Measurements from ENCODE around the gene NFKB1. TPM values are rescaled to one million over a fixed set of nuclear protein-coding genes. Genes with fewer than 3 reads are reported as not detected.
"Not testable (repeated sequence)": the region's sequence is repeated elsewhere in the genome, so short reads cannot be mapped to it uniquely, and the experiment has no call there.

Gene NFKB1
- total and polyA plus RNA-seq, 2 donors: 26.0 to 42.6 TPM

- Histone ChIP-seq H3K4me1 (ENCODE audit: control insufficient read depth in 2 of 2, insufficient read depth in 2 of 2, low read length in 2 of 2) (peaks cover 8 to 35% of the 10 kb centered on the region in 2 donors), H3K4me3 (ENCODE audit: low read length in 2 of 2) (no peak overlapping the region), H3K27ac (ENCODE audit: low read depth in 1 of 2, low read length in 1 of 2) (no peak overlapping the region), H3K9me3 (ENCODE audit: control insufficient read depth in 2 of 2, insufficient read depth in 1 of 2, low read length in 1 of 2) (no peaks in the 10 kb centered on the region), H3K27me3 (ENCODE audit: control insufficient read depth in 2 of 2, insufficient read depth in 1 of 2, low read length in 1 of 2) (no peaks in the 10 kb centered on the region), H3K36me3 (ENCODE audit: control insufficient read depth in 2 of 2, insufficient read depth in 2 of 2, low read length in 1 of 2) (peaks cover 13 to 64% of the 10 kb centered on the region in 2 donors)
- WGBS: 97% methylated on average over 3 of the region's 3 CpGs
- no peak for DNase-seq (ENCODE audit: low read depth in 6 of 9, low spot score in 9 of 9)
Observed at GRCh38 chr4:102610476-102610875, 109.3 kb downstream of the NFKB1 start.

GRCh38 chr4:102612210-102612609, 111.1 kb downstream of the NFKB1 start:
- H3K9me3 ChIP-seq (ENCODE audit: control insufficient read depth in 2 of 2, insufficient read depth in 1 of 2, low read length in 1 of 2): no peaks in the 10 kb centered on the region
- H3K27ac ChIP-seq (ENCODE audit: low read depth in 1 of 2, low read length in 1 of 2): peak overlapping the region; percentile 75 to 94
- no peak overlapping the region for H3K4me3 ChIP-seq (ENCODE audit: low read length in 2 of 2)
- H3K36me3 ChIP-seq (ENCODE audit: control insufficient read depth in 2 of 2, insufficient read depth in 2 of 2, low read length in 1 of 2): peaks cover 13 to 63% of the 10 kb centered on the region in 2 donors
- peaks cover 8 to 44% of the 10 kb centered on the region in 2 donors for H3K4me1 ChIP-seq (ENCODE audit: control insufficient read depth in 2 of 2, insufficient read depth in 2 of 2, low read length in 2 of 2)
- 96% methylated on average over 2 of the region's 2 CpGs for WGBS
- no peaks in the 10 kb centered on the region for H3K27me3 ChIP-seq (ENCODE audit: control insufficient read depth in 2 of 2, insufficient read depth in 1 of 2, low read length in 1 of 2)
- DNase-seq (ENCODE audit: low read depth in 6 of 9, low spot score in 9 of 9): no peak

GRCh38 chr4:102612824-102613366, 111.7 kb downstream of the NFKB1 start:
- Histone ChIP-seq H3K36me3 (ENCODE audit: control insufficient read depth in 2 of 2, insufficient read depth in 2 of 2, low read length in 1 of 2) (peaks cover 13 to 57% of the 10 kb centered on the region in 2 donors), H3K27ac (ENCODE audit: low read depth in 1 of 2, low read length in 1 of 2) (peak overlapping the region; percentile 75 to 94), H3K4me1 (ENCODE audit: control insufficient read depth in 2 of 2, insufficient read depth in 2 of 2, low read length in 2 of 2) (peaks cover 8 to 44% of the 10 kb centered on the region in 2 donors), H3K27me3 (ENCODE audit: control insufficient read depth in 2 of 2, insufficient read depth in 1 of 2, low read length in 1 of 2) (no peaks in the 10 kb centered on the region), H3K9me3 (ENCODE audit: control insufficient read depth in 2 of 2, insufficient read depth in 1 of 2, low read length in 1 of 2) (no peaks in the 10 kb centered on the region), H3K4me3 (ENCODE audit: low read length in 2 of 2) (no peak overlapping the region)
- DNase-seq (ENCODE audit: low read depth in 6 of 9, low spot score in 9 of 9): peak in 5 of 9 donors; percentile 45 to 82 (median 50)
- WGBS: 12% methylated on average over 11 of the region's 11 CpGs

- WGBS: 97% methylated on average over 9 of the region's 9 CpGs
- Histone ChIP-seq H3K27ac (ENCODE audit: low read depth in 1 of 2, low read length in 1 of 2) (peak overlapping the region in 1 of 2 donors; percentile 10), H3K27me3 (ENCODE audit: control insufficient read depth in 2 of 2, insufficient read depth in 1 of 2, low read length in 1 of 2) (no peaks in the 10 kb centered on the region), H3K4me1 (ENCODE audit: control insufficient read depth in 2 of 2, insufficient read depth in 2 of 2, low read length in 2 of 2) (peaks cover 8 to 44% of the 10 kb centered on the region in 2 donors), H3K9me3 (ENCODE audit: control insufficient read depth in 2 of 2, insufficient read depth in 1 of 2, low read length in 1 of 2) (no peaks in the 10 kb centered on the region), H3K4me3 (ENCODE audit: low read length in 2 of 2) (no peak overlapping the region), H3K36me3 (ENCODE audit: control insufficient read depth in 2 of 2, insufficient read depth in 2 of 2, low read length in 1 of 2) (peaks cover 13 to 44% of the 10 kb centered on the region in 2 donors)
- no peak for DNase-seq (ENCODE audit: low read depth in 6 of 9, low spot score in 9 of 9)
Observed at GRCh38 chr4:102614801-102615200, 113.6 kb downstream of the NFKB1 start.

- H3K36me3 ChIP-seq (ENCODE audit: control insufficient read depth in 2 of 2, insufficient read depth in 2 of 2, low read length in 1 of 2): peaks cover 10 to 31% of the 10 kb centered on the region in 2 donors
- DNase-seq (ENCODE audit: low read depth in 6 of 9, low spot score in 9 of 9): peak in 4 of 9 donors; percentile 39 to 81 (median 61)
- no peaks in the 10 kb centered on the region for H3K27me3 ChIP-seq (ENCODE audit: control insufficient read depth in 2 of 2, insufficient read depth in 1 of 2, low read length in 1 of 2)
- WGBS: 61% methylated on average over 9 of the region's 9 CpGs
- no peak overlapping the region for H3K4me3 ChIP-seq (ENCODE audit: low read length in 2 of 2)
- peak overlapping the region in 1 of 2 donors; percentile 34 for H3K27ac ChIP-seq (ENCODE audit: low read depth in 1 of 2, low read length in 1 of 2)
- peaks cover 8 to 40% of the 10 kb centered on the region in 2 donors for H3K4me1 ChIP-seq (ENCODE audit: control insufficient read depth in 2 of 2, insufficient read depth in 2 of 2, low read length in 2 of 2)
- no peaks in the 10 kb centered on the region for H3K9me3 ChIP-seq (ENCODE audit: control insufficient read depth in 2 of 2, insufficient read depth in 1 of 2, low read length in 1 of 2)
Observed at GRCh38 chr4:102616636-102617035, 115.5 kb downstream of the NFKB1 start.

- 72% methylated on average over 9 of the region's 9 CpGs for WGBS
Observed at GRCh38 chr4:102619021-102619420, 117.9 kb downstream of the NFKB1 start.

GRCh38 chr4:102619776-102620631, 118.8 kb downstream of the NFKB1 start:
- not testable (repeated sequence) for H3K27me3 ChIP-seq (ENCODE audit: control insufficient read depth in 2 of 2, insufficient read depth in 1 of 2, low read length in 1 of 2); H3K36me3 ChIP-seq (ENCODE audit: control insufficient read depth in 2 of 2, insufficient read depth in 2 of 2, low read length in 1 of 2); DNase-seq (ENCODE audit: low read depth in 6 of 9, low spot score in 9 of 9); H3K27ac ChIP-seq (ENCODE audit: low read depth in 1 of 2, low read length in 1 of 2); H3K4me3 ChIP-seq (ENCODE audit: low read length in 2 of 2); H3K9me3 ChIP-seq (ENCODE audit: control insufficient read depth in 2 of 2, insufficient read depth in 1 of 2, low read length in 1 of 2)
- 93% methylated on average over 4 of the region's 4 CpGs for WGBS
- peaks cover 0 to 27% of the 10 kb centered on the region in 2 donors for H3K4me1 ChIP-seq (ENCODE audit: control insufficient read depth in 2 of 2, insufficient read depth in 2 of 2, low read length in 2 of 2)

More at GRCh38 chr4:102619021-102619420, 117.9 kb downstream of the NFKB1 start:
- H3K27ac ChIP-seq (ENCODE audit: low read depth in 1 of 2, low read length in 1 of 2); H3K4me3 ChIP-seq (ENCODE audit: low read length in 2 of 2); H3K27me3 ChIP-seq (ENCODE audit: control insufficient read depth in 2 of 2, insufficient read depth in 1 of 2, low read length in 1 of 2); DNase-seq (ENCODE audit: low read depth in 6 of 9, low spot score in 9 of 9); H3K9me3 ChIP-seq (ENCODE audit: control insufficient read depth in 2 of 2, insufficient read depth in 1 of 2, low read length in 1 of 2): not testable (repeated sequence)
- Histone ChIP-seq H3K4me1 (ENCODE audit: control insufficient read depth in 2 of 2, insufficient read depth in 2 of 2, low read length in 2 of 2) (peaks cover 0 to 27% of the 10 kb centered on the region in 2 donors), H3K36me3 (ENCODE audit: control insufficient read depth in 2 of 2, insufficient read depth in 2 of 2, low read length in 1 of 2) (peaks cover 10 to 18% of the 10 kb centered on the region in 2 donors)

- DNase-seq (ENCODE audit: low read depth in 6 of 9, low spot score in 9 of 9): peak in 5 of 9 donors; percentile 58 to 82 (median 66)
- H3K27ac ChIP-seq (ENCODE audit: low read depth in 1 of 2, low read length in 1 of 2): no peak overlapping the region
- no peak overlapping the region for H3K4me3 ChIP-seq (ENCODE audit: low read length in 2 of 2)
- H3K9me3 ChIP-seq (ENCODE audit: control insufficient read depth in 2 of 2, insufficient read depth in 1 of 2, low read length in 1 of 2): no peaks in the 10 kb centered on the region
- 96% methylated on average over 8 of the region's 8 CpGs for WGBS
- peaks cover 0 to 33% of the 10 kb centered on the region in 2 donors for H3K4me1 ChIP-seq (ENCODE audit: control insufficient read depth in 2 of 2, insufficient read depth in 2 of 2, low read length in 2 of 2)
- peaks cover 0 to 6% of the 10 kb centered on the region in 2 donors for H3K36me3 ChIP-seq (ENCODE audit: control insufficient read depth in 2 of 2, insufficient read depth in 2 of 2, low read length in 1 of 2)
- no peaks in the 10 kb centered on the region for H3K27me3 ChIP-seq (ENCODE audit: control insufficient read depth in 2 of 2, insufficient read depth in 1 of 2, low read length in 1 of 2)
Observed at GRCh38 chr4:102620697-102621497, 119.7 kb downstream of the NFKB1 start.

Data from thymus (tissue), 11 donors.